DND-41 (cell line): ENCODE measurements around the gene GIMAP8.
"Not testable (repeated sequence)": the region's sequence is repeated elsewhere in the genome, so short reads cannot be mapped to it uniquely, and the experiment has no call there.

Experiments used
- ATAC-seq: fragments of 200-7000 bp; cut with Tn5 transposase; 3 replicates; pipeline ENCODE4 v1.9.1; 2021; ENCODE audit warnings: low read depth; ENCODE audit not compliant: insufficient read depth
- DNase-seq: peaks from one replicate; pipeline ENCODE4 v3.0.0-alpha.2; 2020
- H2AFZ ChIP-seq: 2 replicates; pipeline ENCODE4 v1.6.0; 2012; ENCODE audit warnings: low read depth, low read length
- H3K27ac ChIP-seq: 2 replicates; pipeline ENCODE4 v1.5.1; 2012; ENCODE audit warnings: low read length, inconsistent platforms
- H3K27me3 ChIP-seq: fragments of 200-600 bp; sonication (generic); 2 replicates; pipeline ENCODE4 v1.6.0; 2012; ENCODE audit warnings: low read length, mild to moderate bottlenecking, inconsistent platforms; ENCODE audit not compliant: insufficient read depth, poor library complexity
- H3K36me3 ChIP-seq: 2 replicates; pipeline ENCODE4 v1.5.1; 2012; ENCODE audit warnings: low read length, inconsistent platforms; ENCODE audit not compliant: insufficient read depth
- H3K4me1 ChIP-seq: 2 replicates; pipeline ENCODE4 v1.5.1; 2012; ENCODE audit warnings: mild to moderate bottlenecking, low read length; ENCODE audit not compliant: insufficient read depth
- H3K4me2 ChIP-seq: 2 replicates; pipeline ENCODE4 v1.6.0; 2012; ENCODE audit warnings: mild to moderate bottlenecking, moderate library complexity, low read length, inconsistent platforms; ENCODE audit not compliant: insufficient read depth
- H3K4me3 ChIP-seq, 2 experiments: fragments of 200-600 bp in 1 of 2; shearing (Covaris generic) in 1 of 2; 2 replicates each; pipeline ENCODE4 v1.5.1; 2012 to 2016; ENCODE audit warnings: inconsistent platforms in 2 of 2, low read length in 2 of 2, mild to moderate bottlenecking in 2 of 2, low read depth in 1 of 2, moderate library complexity in 1 of 2
- H3K79me2 ChIP-seq: 2 replicates; pipeline ENCODE4 v1.6.0; 2012; ENCODE audit warnings: low read length, inconsistent platforms; ENCODE audit not compliant: insufficient read depth
- H3K9ac ChIP-seq: 2 replicates; pipeline ENCODE4 v1.6.0; 2012; ENCODE audit warnings: low read depth, mild to moderate bottlenecking, inconsistent platforms, low read length, moderate library complexity
- H3K9me3 ChIP-seq: 2 replicates; pipeline ENCODE4 v1.5.1; 2012; ENCODE audit warnings: low read length, moderate library complexity, mild to moderate bottlenecking, inconsistent platforms; ENCODE audit not compliant: insufficient read depth, severe bottlenecking
- H4K20me1 ChIP-seq: 2 replicates; pipeline ENCODE4 v1.6.0; 2012; ENCODE audit warnings: low read length; ENCODE audit not compliant: insufficient read depth
- CTCF ChIP-seq: IDR thresholded peaks from 2 replicates; pipeline ENCODE4 v1.5.1; 2012; ENCODE audit warnings: borderline replicate concordance, low read length, moderate library complexity, mild to moderate bottlenecking; ENCODE audit not compliant: poor library complexity, severe bottlenecking; ENCODE audit errors: extremely low read depth
- EZH2 ChIP-seq: IDR thresholded peaks from 3 replicates; pipeline ENCODE4 v1.6.1; 2012; ENCODE audit warnings: borderline replicate concordance, low read depth, mild to moderate bottlenecking, moderate library complexity, low read length, inconsistent platforms; ENCODE audit not compliant: severe bottlenecking

Gene GIMAP8

DNA sequence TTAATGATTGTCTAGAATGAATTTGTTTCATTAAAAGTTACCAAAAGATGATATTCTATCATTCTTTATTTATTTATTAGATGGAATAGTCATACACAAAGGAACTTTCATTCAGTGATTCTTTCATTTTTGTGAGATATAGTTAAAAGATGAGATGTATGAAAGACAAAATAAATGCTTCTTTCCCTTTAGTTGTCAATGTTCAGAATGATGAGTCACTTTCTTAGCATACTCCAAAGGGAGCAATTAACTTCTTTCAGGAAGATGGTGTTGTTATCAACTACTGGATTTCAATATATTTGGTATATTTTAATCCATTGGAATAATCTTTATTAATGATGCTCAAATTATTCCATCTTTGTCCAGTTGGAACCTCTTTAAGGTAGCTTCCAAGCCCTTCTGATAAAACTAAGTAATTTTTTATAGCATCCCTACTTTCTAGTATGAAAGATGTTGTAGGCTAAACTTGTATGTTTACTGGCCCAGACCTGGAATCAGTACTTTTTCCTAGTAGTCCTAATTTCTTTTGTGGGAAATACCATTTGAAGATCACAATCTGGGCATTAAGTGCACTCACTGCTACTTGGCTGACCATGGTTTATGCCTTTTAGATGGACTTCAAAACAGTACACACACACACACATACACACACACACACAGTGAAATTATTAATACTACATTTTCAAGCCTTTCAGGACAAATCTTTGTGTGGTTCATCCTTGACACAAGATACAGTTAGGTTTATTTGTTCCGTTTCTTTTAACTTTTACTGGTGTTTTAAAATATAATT, 66.7 kb downstream of the GIMAP8 start:
- H3K4me1 ChIP-seq = peaks cover 58% of the 10 kb centered on the region
- ATAC-seq (no peak), DNase-seq (no peak)
- no peaks in the 10 kb centered on the region for H3K9me3 ChIP-seq
- H4K20me1 ChIP-seq = peaks cover 7% of the 10 kb centered on the region; the same call in 1 of the 2 replicates
- peak overlapping the region; percentile 51 to 74 for H3K4me3 ChIP-seq
- H3K79me2 ChIP-seq = peaks cover 79% of the 10 kb centered on the region
- H3K9ac ChIP-seq = peak overlapping the region; percentile 72
- H3K27ac ChIP-seq = peak overlapping the region; percentile 95
- TF ChIP-seq CTCF (no peak), EZH2 (no peak)
- H3K27me3 ChIP-seq = no peaks in the 10 kb centered on the region
- no peak overlapping the region for H2AFZ ChIP-seq
- peak overlapping the region; percentile 71 for H3K4me2 ChIP-seq
- peaks cover 26% of the 10 kb centered on the region for H3K36me3 ChIP-seq

GRCh38 chr7:150519310-150519709, 68.9 kb downstream of the GIMAP8 start:
- Histone ChIP-seq H3K9ac (peak overlapping the region; percentile 35; the same call in 1 of the 2 replicates), H4K20me1 (peaks cover 7% of the 10 kb centered on the region; the same call in 1 of the 2 replicates), H2AFZ (no peak overlapping the region), H3K4me2 (peak overlapping the region; percentile 71), H3K9me3 (no peaks in the 10 kb centered on the region), H3K36me3 (peaks cover 26% of the 10 kb centered on the region), H3K27ac (no peak overlapping the region), H3K27me3 (no peaks in the 10 kb centered on the region), H3K4me3 (peak overlapping the region; percentile 10 to 74; a peak in 3 of 4 replicates), H3K79me2 (peaks cover 70% of the 10 kb centered on the region), H3K4me1 (peaks cover 47% of the 10 kb centered on the region)
- ATAC-seq (no peak), DNase-seq (no peak)
- no peak for TF ChIP-seq EZH2
- no peak for TF ChIP-seq CTCF

- TF ChIP-seq EZH2 (no peak), CTCF (no peak)
- Histone ChIP-seq H3K4me2 (peak overlapping the region; percentile 71), H3K4me3 (peak overlapping the region in 1 of 2 experiments; percentile 74; a peak in 3 of 4 replicates), H2AFZ (no peak overlapping the region), H3K27me3 (no peaks in the 10 kb centered on the region), H3K4me1 (peaks cover 42% of the 10 kb centered on the region), H4K20me1 (peaks cover 7% of the 10 kb centered on the region; the same call in 1 of the 2 replicates), H3K79me2 (peaks cover 62% of the 10 kb centered on the region), H3K9me3 (no peaks in the 10 kb centered on the region), H3K36me3 (peaks cover 26% of the 10 kb centered on the region), H3K9ac (peak overlapping the region; percentile 35), H3K27ac (peak overlapping the region; percentile 49)
- no peak for DNase-seq
- ATAC-seq = no peak
Measured at GRCh38 chr7:150520145-150520544, 69.7 kb downstream of the GIMAP8 start.

GRCh38 chr7:150522931-150523330, 72.5 kb downstream of the GIMAP8 start:
- H3K4me2 ChIP-seq, H2AFZ ChIP-seq, H4K20me1 ChIP-seq, H3K27ac ChIP-seq, DNase-seq, H3K4me3 ChIP-seq, H3K9me3 ChIP-seq, H3K27me3 ChIP-seq, ATAC-seq, H3K9ac ChIP-seq: not testable (repeated sequence)
- Histone ChIP-seq H3K79me2 (peaks cover 34% of the 10 kb centered on the region), H3K36me3 (peaks cover 26% of the 10 kb centered on the region), H3K4me1 (peaks cover 26% of the 10 kb centered on the region)
